ENCODE results near the gene FNBP1L.

FNBP1L gene

GRCh38 chr1:93495911-93496310, 48.0 kb downstream of the FNBP1L start:
- no peak for DNase-seq

DNA sequence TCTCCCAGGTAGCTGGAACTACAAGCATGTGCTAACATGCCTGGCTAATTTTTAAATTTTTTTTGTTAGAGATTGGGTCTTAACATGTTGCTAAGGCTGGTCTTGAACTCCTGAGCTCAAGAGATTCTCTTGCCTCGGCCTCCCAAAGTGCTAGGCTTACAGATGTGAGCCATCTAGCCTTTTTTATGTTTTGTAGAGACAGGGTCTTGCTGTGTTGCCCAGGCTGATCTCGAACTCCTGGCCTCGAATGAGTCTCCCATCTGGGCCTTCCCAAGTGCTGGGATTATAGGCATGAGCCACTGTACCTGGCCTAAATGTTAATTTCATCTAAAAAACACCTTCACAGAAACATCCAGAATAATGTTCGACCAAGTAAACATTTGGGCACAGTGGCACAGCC, 48.6 kb downstream of the FNBP1L start:
- DNase-seq, result no peak

DNA sequence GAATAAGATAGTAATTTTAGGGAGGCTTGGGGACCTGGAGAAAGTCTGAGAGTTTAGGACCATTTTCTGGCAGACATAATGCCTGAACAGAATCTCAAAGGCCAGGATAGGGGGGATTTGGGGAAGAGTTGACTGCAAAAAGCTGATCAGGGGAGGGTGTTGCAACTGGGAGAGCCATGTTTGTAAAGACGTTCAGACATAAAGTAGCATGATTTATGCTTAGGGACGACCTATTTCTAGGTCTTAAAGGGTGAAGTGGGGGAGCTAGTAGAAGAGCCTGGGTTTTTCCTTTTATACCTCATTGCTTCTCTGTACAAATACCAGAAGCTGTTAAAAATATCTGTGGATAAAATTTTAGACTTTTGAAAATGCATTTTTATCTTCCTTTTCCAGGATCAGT, 51.2 kb downstream of the FNBP1L start:
- DNase-seq, result no peak

- DNase-seq, result no peak
Measured at GRCh38 chr1:93499533-93499932, 51.6 kb downstream of the FNBP1L start.

DNA sequence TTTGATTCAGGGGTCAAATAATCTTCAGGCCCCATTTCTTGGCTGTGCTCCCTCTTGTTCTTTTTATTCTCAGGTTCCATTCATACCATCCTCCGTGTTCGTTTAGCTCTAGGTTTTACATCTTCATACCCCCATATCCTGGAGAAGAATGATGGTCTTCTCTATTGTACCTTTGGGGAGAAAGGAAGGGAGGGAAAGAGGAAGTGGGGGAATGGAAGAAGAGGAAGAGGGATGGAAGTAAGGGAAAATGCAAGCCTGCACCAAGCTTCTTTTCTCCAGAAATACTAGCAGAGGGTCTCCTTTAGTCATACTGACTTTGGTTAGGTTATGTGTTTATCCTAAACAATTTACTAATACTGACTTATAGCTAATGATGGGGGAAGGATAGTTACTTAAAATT, 52.4 kb downstream of the FNBP1L start:
- DNase-seq, result no peak

DNA sequence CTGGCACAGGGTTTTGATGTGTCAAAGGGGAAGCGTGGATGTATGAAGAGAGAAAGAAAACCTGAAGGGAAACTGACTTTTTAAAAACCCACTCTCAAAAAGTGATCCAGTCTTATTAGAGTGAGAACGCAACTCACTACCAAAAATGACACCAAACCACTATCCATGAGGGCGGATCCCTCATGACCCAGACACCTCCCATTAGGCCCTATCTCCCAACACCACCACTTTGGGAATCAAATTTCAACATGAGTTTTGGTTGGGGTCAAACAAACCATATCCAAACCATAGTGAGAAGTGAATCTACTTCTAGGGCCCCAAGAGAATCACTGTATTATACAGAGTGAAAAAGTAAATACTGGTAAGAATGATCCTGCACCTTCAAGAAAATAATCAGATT, 53.5 kb downstream of the FNBP1L start:
- DNase-seq, result no peak

DNA sequence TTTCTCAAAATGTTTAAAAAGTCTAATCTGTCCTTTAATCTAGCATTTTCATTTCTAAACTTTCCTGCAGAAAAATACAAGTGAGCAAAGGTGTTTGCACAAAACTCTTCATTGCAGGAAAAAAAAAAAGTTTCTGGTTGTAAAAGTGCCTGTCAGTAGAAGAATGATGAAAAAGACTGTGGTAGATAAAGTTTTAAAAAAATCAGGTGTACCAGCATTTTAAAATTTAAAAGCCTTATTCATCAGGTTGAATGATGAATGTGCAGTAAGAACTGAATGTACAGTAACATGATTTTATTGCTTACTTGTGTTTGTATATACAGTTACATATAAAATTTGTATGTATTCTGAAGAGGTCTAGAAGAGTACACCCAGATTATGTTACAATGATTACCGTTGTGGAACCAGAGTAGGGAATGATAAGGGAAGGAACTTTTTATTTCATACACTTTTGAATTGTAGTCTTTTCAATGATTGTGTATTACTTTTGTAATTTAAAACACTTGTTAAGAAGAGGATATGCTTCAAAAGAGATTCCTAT, 54.0 kb downstream of the FNBP1L start:
- no peak for DNase-seq

- no peak for DNase-seq
Measured at GRCh38 chr1:93502571-93502970, 54.7 kb downstream of the FNBP1L start.

- DNase-seq, result no peak
Measured at GRCh38 chr1:93503163-93503562, 55.2 kb downstream of the FNBP1L start.

- no peak for DNase-seq
Measured at GRCh38 chr1:93503816-93504215, 55.9 kb downstream of the FNBP1L start.

- DNase-seq, result no peak
Measured at GRCh38 chr1:93504247-93505033, 56.5 kb downstream of the FNBP1L start.

DNA sequence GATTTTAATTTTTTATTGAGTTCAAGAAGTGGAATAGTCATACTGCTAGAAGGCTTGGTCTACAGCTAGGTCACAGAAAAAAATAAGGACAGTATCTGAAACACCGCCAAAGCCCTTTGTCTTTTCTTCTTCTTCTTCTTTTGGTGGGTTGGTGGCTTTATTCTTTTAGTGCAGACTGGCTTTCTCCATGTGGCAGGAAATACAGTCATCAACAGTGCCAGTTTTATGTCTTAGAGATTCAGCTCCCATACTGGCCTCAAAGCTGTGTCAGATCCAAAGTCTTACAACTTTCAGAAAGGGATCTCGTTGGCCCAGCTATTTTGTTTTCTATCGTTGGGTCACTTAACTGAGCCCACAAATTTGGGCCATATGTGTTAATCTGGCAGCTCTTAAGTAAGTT, 58.2 kb downstream of the FNBP1L start:
- no peak for DNase-seq

DNA sequence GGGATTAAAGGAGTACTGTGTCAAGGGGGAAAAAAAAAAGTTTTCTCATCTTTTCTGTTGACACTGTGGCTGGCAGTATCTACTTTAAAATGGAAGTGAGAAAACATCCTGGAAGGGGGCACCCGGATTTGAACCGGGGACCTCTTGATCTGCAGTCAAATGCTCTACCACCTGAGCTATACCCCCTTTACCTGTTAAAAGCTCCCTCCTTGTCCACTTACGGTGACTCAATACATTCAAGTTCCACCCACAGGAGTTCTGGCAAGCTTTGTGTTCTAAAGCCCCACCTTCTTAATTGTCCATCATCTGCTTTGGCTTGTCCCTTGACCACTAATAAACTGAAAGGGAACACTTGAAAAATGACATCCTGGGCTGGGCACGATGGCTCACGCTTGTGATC, 68.2 kb downstream of the FNBP1L start:
- no peak for DNase-seq

DNA sequence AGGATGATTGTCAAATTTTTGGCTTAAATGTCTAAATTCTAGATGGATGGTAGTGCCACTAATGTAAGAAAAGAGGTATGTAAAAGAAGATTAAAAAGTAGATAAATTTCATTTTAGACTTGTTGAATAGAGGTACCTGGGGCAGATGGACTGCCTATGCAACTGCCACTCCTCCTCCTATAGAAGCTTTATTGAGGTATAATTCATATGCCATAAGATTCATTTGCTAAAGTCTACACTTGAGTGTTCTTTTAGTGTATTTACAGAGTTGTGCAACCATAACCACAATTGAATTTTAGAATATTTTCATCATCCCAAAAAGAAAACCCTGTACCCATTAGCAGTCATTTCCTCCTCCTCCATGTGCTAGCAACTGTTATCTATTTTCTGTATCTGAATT, 70.6 kb downstream of the FNBP1L start:
- DNase-seq, result no peak

DNA sequence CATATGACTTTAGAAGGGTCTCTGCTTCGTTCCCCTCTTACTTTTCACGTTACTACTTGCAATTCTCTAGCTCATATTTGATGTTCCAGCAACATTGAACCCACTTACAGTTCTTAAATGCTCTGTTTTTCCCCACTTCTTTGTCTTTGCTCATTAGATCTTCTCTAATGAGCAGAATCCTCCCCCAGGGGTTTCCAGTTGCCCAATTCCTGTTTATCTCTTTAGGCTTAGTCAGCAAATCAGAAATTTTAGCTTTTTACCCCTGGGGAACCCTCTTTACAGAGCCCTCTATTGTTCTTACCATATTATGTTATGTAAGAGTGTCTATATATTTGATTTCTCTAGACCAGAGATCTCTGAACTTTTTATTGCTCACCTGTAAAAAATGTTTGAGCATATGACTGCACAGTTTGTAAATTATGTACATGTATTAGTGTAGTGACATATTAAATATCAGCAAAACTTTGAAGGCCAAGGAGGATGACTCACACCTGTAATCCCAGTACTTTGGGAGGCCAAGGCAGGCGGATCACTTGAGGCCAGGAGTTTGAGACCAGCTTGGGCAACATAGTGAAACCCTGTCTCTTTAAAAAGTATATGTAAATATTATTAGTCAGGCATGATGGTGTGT, 71.4 kb downstream of the FNBP1L start:
- no peak for DNase-seq

DNA sequence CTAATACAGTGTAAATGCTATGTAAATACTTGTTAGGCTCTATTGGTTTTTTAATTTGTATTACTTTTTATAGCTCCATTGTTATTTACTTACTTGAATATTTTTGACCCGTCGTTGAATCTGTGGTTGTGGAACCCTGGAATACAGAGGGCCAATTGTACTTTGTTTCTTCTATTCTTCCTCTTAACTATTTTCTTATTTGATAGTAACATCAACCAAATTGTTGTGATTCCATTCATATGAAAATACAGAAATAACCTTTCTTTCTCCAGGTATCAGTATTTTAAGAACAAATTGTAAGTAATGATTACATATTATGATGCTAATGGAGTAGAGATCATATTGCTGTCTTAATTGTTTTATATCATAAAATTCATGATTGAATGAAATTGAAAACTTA, 73.7 kb downstream of the FNBP1L start:
- no peak for DNase-seq

GRCh38 chr1:93522721-93523120, 74.8 kb downstream of the FNBP1L start:
- DNase-seq, result no peak

- no peak for DNase-seq
Measured at GRCh38 chr1:93525431-93525830, 77.5 kb downstream of the FNBP1L start.

DNA sequence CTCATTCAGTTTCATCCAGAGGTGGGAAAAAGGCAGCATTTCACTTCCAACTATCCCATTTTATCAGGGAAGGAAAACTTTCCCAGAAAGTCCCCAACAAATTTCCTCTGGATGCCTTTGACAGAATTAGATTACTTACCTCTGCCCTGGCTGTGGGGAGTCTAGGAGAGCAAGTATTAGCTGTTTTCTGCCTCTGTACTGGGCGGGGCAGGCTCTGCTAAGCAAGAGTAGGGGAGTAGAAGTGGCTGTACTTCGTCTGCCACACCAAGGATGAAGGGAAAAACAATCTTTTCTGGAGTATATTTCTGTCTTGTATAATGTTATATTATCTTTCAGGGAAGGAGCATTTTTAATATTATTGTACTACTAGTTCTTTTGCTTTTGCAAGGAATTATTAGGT, 78.5 kb downstream of the FNBP1L start:
- no peak for DNase-seq

- no peak for DNase-seq
Measured at GRCh38 chr1:93528412-93528811, 80.5 kb downstream of the FNBP1L start.

DNA sequence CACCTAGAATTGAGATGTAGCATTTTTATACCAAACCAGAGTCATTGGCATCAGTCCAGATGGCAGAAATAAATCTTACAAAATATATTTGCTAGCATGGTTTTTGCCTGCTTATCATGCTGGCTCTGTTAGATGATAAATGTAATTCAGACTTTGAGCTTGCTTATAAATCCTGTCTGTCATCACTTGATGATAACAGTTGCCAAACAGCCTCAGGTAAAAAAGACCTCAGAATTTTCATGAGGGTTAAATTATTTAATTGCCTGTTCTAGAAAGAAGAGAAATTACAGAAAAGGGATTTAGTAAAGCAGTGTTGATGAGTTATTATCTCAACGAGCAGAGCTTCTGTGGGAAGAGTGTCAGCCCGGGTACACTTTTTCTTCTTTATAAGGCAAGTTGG, 83.3 kb downstream of the FNBP1L start:
- no peak for DNase-seq

DNA sequence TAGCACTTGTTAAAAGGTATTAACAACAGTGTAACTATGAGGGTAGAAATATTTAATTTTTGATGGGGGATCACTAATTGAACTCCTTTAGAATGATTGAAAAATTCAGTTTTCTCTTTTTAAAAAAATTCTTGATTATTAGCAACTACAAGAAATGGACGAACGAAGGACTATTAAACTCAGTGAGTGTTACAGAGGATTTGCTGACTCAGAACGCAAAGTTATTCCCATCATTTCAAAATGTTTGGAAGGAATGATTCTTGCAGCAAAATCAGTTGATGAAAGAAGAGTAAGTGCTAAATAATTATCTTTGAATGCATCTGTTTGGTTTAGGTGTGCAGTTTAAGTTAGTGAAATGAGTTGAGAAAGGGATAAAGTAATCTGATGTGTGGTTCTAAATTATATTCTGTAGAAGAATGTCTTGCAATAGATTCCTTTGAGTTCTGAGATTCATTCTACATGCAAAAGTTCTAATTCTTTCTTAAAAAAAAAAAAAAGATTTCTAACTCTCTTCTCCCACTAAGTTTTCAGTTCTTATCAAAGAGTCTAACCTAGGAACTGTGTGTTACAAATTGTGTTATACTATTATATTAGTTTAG, 85.0 kb downstream of the FNBP1L start:
- no peak for DNase-seq

DNA sequence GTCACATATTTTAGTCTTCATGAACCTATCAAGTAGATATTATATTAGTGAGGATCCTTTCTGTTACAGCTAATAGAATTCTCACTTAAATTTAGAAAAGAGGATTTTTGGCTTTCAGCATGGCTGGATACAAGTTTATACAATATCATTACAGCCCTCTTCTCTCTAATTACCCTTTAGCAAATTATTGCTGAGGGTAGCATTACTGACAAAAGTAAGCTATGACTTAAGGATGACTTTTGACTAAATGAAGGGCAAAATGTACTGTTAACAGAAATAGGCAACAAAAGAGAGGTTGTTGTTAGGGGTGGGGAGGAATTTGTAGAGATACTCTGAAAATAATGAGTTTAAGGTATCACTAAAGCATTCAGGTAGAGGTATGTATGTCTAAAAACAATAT, 85.8 kb downstream of the FNBP1L start:
- DNase-seq, result no peak

GRCh38 chr1:93537396-93537795, 89.5 kb downstream of the FNBP1L start:
- DNase-seq, result no peak
